Trophoblast cell (in vitro differentiated cells and primary cell): Measurements from ENCODE around the gene PHF21A.

Experiments
- DNase-seq, 2 donors: peaks; one replicate each; pipeline ENCODE4 v3.0.0-alpha.2; 2016
- H2AFZ ChIP-seq: 2 replicates; pipeline ENCODE4 v1.6.1; 2013; ENCODE audit warnings: low read length, moderate library complexity, mild to moderate bottlenecking; ENCODE audit not compliant: insufficient read depth, poor library complexity
- H2AK5ac ChIP-seq: 2 replicates; pipeline ENCODE4 v1.6.1; 2013; ENCODE audit warnings: mild to moderate bottlenecking, low read length
- H2BK120ac ChIP-seq: 2 replicates; pipeline ENCODE4 v1.6.1; 2013; ENCODE audit warnings: low read length, mild to moderate bottlenecking, moderate library complexity; ENCODE audit not compliant: insufficient read depth, poor library complexity
- H2BK12ac ChIP-seq: 2 replicates; pipeline ENCODE4 v1.6.1; 2013; ENCODE audit warnings: mild to moderate bottlenecking, low read length, moderate library complexity
- H2BK5ac ChIP-seq: 2 replicates; pipeline ENCODE4 v1.6.1; 2013; ENCODE audit warnings: low read length, low read depth, moderate library complexity, mild to moderate bottlenecking; ENCODE audit not compliant: poor library complexity
- H3K14ac ChIP-seq: 2 replicates; pipeline ENCODE4 v1.6.1; 2013; ENCODE audit warnings: mild to moderate bottlenecking, low read length
- H3K18ac ChIP-seq: 2 replicates; pipeline ENCODE4 v1.6.1; 2013; ENCODE audit warnings: mild to moderate bottlenecking, low read length
- H3K23ac ChIP-seq: 2 replicates; pipeline ENCODE4 v1.6.1; 2013; ENCODE audit warnings: low read length
- H3K27ac ChIP-seq: 2 replicates; pipeline ENCODE4 v1.5.1; 2013; ENCODE audit warnings: low read depth, mild to moderate bottlenecking, inconsistent platforms, low read length, moderate library complexity
- H3K27me3 ChIP-seq: 2 replicates; pipeline ENCODE4 v1.6.1; 2013; ENCODE audit warnings: inconsistent platforms, mild to moderate bottlenecking, low read length, moderate library complexity; ENCODE audit not compliant: insufficient read depth
- H3K36me3 ChIP-seq, 2 experiments: 1 replicate in 1 of 2; 2 replicates in 1 of 2; pipeline ENCODE4 v1.6.1; 2013; ENCODE audit warnings: low read length in 2 of 2, mild to moderate bottlenecking in 2 of 2, moderate library complexity in 1 of 2; ENCODE audit not compliant: insufficient read depth in 2 of 2, control insufficient read depth in 1 of 2
- H3K4ac ChIP-seq: 2 replicates; pipeline ENCODE4 v1.6.1; 2013; ENCODE audit warnings: low read depth, mild to moderate bottlenecking, low read length, moderate library complexity
- H3K4me1 ChIP-seq, 2 experiments: 1 replicate in 1 of 2; 2 replicates in 1 of 2; pipeline ENCODE4 v1.6.1; 2013; ENCODE audit warnings: low read length in 2 of 2, mild to moderate bottlenecking in 2 of 2, moderate library complexity in 1 of 2; ENCODE audit not compliant: insufficient read depth in 2 of 2, control insufficient read depth in 1 of 2
- H3K4me2 ChIP-seq: 2 replicates; pipeline ENCODE4 v1.6.1; 2013; ENCODE audit warnings: inconsistent platforms, mild to moderate bottlenecking, low read length, moderate library complexity
- H3K4me3 ChIP-seq: 2 replicates; pipeline ENCODE4 v1.5.1; 2013; ENCODE audit warnings: mild to moderate bottlenecking, low read depth, low read length, inconsistent platforms
- H3K79me1 ChIP-seq: one replicate; pipeline ENCODE4 v1.6.1; 2013; ENCODE audit warnings: low read length
- H3K79me2 ChIP-seq: 2 replicates; pipeline ENCODE4 v1.6.1; 2013; ENCODE audit warnings: low read length, mild to moderate bottlenecking; ENCODE audit not compliant: control insufficient read depth, insufficient read depth, poor library complexity
- H3K9ac ChIP-seq: 2 replicates; pipeline ENCODE4 v1.6.1; 2013; ENCODE audit warnings: mild to moderate bottlenecking, low read length
- H3K9me3 ChIP-seq: 2 replicates; pipeline ENCODE4 v1.6.1; 2013; ENCODE audit warnings: low read depth, mild to moderate bottlenecking, control low read depth, inconsistent platforms, low read length; ENCODE audit not compliant: insufficient read depth
- H4K12ac ChIP-seq: 2 replicates; pipeline ENCODE4 v1.6.1; 2013; ENCODE audit warnings: low read depth, mild to moderate bottlenecking, low read length, moderate library complexity
- H4K8ac ChIP-seq: 2 replicates; pipeline ENCODE4 v1.6.1; 2013; ENCODE audit warnings: low read depth, mild to moderate bottlenecking, low read length, moderate library complexity
- H4K91ac ChIP-seq: one replicate; pipeline ENCODE4 v1.6.1; 2013; ENCODE audit warnings: low read depth, mild to moderate bottlenecking, low read length, moderate library complexity
- WGBS: extraction: QIAGEN DNeasy Blood & Tissue Kit; methylation state at CpG from one replicate; pipeline ENCODE4 v1.1.7; 2013; ENCODE audit warnings: missing lambda C conversion rate; ENCODE audit not compliant: insufficient read length, insufficient coverage; ENCODE audit errors: extremely low coverage; 5-methylcytosine and 5-hydroxymethylcytosine counted together

The PHF21A gene

GRCh38 chr11:46073632-46074031, 47.6 kb downstream of the PHF21A start:
- Histone ChIP-seq H3K27me3 (no peaks in the 10 kb centered on the region), H3K23ac (no peak overlapping the region), H3K4me1 (peaks cover 2 to 7% of the 10 kb centered on the region in 2 experiments), H3K14ac (no peak overlapping the region), H3K27ac (no peak overlapping the region), H3K4ac (no peak overlapping the region), H3K9ac (no peak overlapping the region), H3K4me3 (no peak overlapping the region), H2AFZ (no peak overlapping the region), H3K79me1 (no peaks in the 10 kb centered on the region), H2BK5ac (no peak overlapping the region), H2BK120ac (no peak overlapping the region), H3K18ac (no peak overlapping the region), H4K12ac (no peak overlapping the region), H3K4me2 (no peak overlapping the region), H2AK5ac (no peak overlapping the region), H3K79me2 (peaks cover 2% of the 10 kb centered on the region), H2BK12ac (no peak overlapping the region), H4K91ac (no peak overlapping the region), H4K8ac (no peak overlapping the region), H3K9me3 (no peaks in the 10 kb centered on the region), H3K36me3 (no peaks in the 10 kb centered on the region)
- DNase-seq = no peak
- no CpG with 5 or more reads among the region's 1 CpG for WGBS

- Histone ChIP-seq H3K79me2 (peaks cover 2% of the 10 kb centered on the region), H3K9ac (no peak overlapping the region), H2BK5ac (peak overlapping the region; percentile 35), H3K9me3 (no peaks in the 10 kb centered on the region), H3K4me1 (peaks cover 2 to 7% of the 10 kb centered on the region in 2 experiments), H2BK120ac (no peak overlapping the region), H3K27ac (peak overlapping the region; percentile 22), H2BK12ac (peak overlapping the region; percentile 53), H3K4ac (no peak overlapping the region), H4K91ac (peak overlapping the region; percentile 26), H3K18ac (peak overlapping the region; percentile 47), H4K8ac (no peak overlapping the region), H3K4me2 (no peak overlapping the region), H3K36me3 (no peaks in the 10 kb centered on the region), H2AK5ac (no peak overlapping the region), H3K14ac (peak overlapping the region; percentile 62), H2AFZ (no peak overlapping the region), H3K23ac (no peak overlapping the region), H3K27me3 (no peaks in the 10 kb centered on the region), H3K4me3 (no peak overlapping the region), H3K79me1 (no peaks in the 10 kb centered on the region), H4K12ac (no peak overlapping the region)
- WGBS = no CpG with 5 or more reads among the region's 4 CpGs
- no peak for DNase-seq
Observed at GRCh38 chr11:46072172-46072964, 48.9 kb downstream of the PHF21A start.

- H3K27ac ChIP-seq = no peak overlapping the region
- no peaks in the 10 kb centered on the region for H3K9me3 ChIP-seq
- H2AFZ ChIP-seq = no peak overlapping the region
- no peak overlapping the region for H3K18ac ChIP-seq
- H4K91ac ChIP-seq = no peak overlapping the region
- peaks cover 2 to 7% of the 10 kb centered on the region in 2 experiments for H3K4me1 ChIP-seq
- H3K4ac ChIP-seq = no peak overlapping the region
- no peak overlapping the region for H2BK5ac ChIP-seq
- H3K36me3 ChIP-seq = no peaks in the 10 kb centered on the region
- H3K14ac ChIP-seq = no peak overlapping the region
- H4K12ac ChIP-seq = no peak overlapping the region
- no peak for DNase-seq
- no peak overlapping the region for H3K23ac ChIP-seq
- no peak overlapping the region for H2BK120ac ChIP-seq
- H3K79me1 ChIP-seq = no peaks in the 10 kb centered on the region
- no peak overlapping the region for H2AK5ac ChIP-seq
- peaks cover 2% of the 10 kb centered on the region for H3K79me2 ChIP-seq
- no peak overlapping the region for H3K9ac ChIP-seq
- no peak overlapping the region for H3K4me3 ChIP-seq
- H2BK12ac ChIP-seq = no peak overlapping the region
- WGBS = no CpG with 5 or more reads among the region's 1 CpG
- H3K4me2 ChIP-seq = no peak overlapping the region
- no peak overlapping the region for H4K8ac ChIP-seq
- no peaks in the 10 kb centered on the region for H3K27me3 ChIP-seq
Observed at GRCh38 chr11:46071091-46071490, 50.2 kb downstream of the PHF21A start.

GRCh38 chr11:46069595-46069994, 51.7 kb downstream of the PHF21A start:
- H3K27ac ChIP-seq = no peak overlapping the region
- no peaks in the 10 kb centered on the region for H3K36me3 ChIP-seq
- H2BK120ac ChIP-seq = no peak overlapping the region
- whole genome bisulfite sequencing = no CpG with 5 or more reads among the region's 3 CpGs
- peaks cover 2 to 7% of the 10 kb centered on the region in 2 experiments for H3K4me1 ChIP-seq
- no peak overlapping the region for H4K12ac ChIP-seq
- no peak overlapping the region for H2AFZ ChIP-seq
- no peak overlapping the region for H3K4me2 ChIP-seq
- no peak overlapping the region for H2BK5ac ChIP-seq
- no peak overlapping the region for H4K91ac ChIP-seq
- H3K27me3 ChIP-seq = no peaks in the 10 kb centered on the region
- no peak overlapping the region for H3K9ac ChIP-seq
- H3K23ac ChIP-seq = no peak overlapping the region
- peaks cover 2% of the 10 kb centered on the region for H3K79me2 ChIP-seq
- H3K14ac ChIP-seq = no peak overlapping the region
- no peak overlapping the region for H4K8ac ChIP-seq
- H3K79me1 ChIP-seq = no peaks in the 10 kb centered on the region
- no peak overlapping the region for H3K18ac ChIP-seq
- no peak overlapping the region for H2BK12ac ChIP-seq
- H2AK5ac ChIP-seq = no peak overlapping the region
- no peaks in the 10 kb centered on the region for H3K9me3 ChIP-seq
- H3K4ac ChIP-seq = no peak overlapping the region
- no peak overlapping the region for H3K4me3 ChIP-seq
- DNase-seq = no peak
